Activated CD4-positive, alpha-beta T cell treated with anti-CD3 and anti-CD28 coated beads for 4 hours (primary cell): Measurements from ENCODE around the gene NOXRED1.

ENCODE experiments used
- DNase-seq, 2 donors: peaks; one replicate each; pipeline ENCODE4 v3.0.0-alpha.2; 2020

NOXRED1 gene

GRCh38 chr14:77406718-77407117 lies 16.6 kb downstream of the NOXRED1 start:
- DNase-seq: no peak

DNA sequence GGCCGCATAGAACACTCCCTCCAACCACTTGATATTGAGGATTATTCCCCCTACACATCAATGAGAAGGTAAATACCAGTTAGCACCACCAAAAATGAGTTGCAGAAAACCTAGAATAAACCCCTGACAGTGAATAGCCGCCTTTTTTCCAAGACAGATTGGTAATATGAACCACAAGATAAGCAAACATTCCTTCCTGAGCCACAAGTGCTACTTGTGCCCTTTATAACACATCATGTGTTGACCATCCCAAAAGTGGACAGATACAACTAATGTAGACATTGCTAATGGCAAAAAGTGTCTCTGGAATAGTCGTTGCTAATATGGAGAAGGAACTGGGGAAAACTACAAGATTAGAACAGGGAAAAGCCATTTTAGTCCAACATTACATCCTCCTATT lies 17.2 kb downstream of the NOXRED1 start:
- no peak for DNase-seq

DNA sequence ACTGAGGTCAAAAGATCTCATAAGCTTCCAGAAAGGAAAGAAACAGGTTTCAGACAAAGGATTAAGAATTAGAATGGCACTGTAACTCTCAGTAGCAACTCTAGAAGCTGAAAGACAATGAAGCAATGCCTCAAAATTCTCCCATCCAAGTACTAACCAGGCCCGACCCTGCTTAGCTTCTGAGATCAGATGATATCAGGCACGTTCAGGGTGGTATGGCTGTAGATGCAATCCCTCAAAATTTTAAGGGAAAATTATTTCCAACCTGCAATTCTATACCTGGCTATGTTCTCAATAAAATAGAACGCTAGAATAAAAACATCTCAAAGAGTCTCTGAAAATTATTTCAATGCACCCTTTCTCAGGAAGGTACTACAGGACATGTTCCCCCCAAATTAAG lies 19.6 kb downstream of the NOXRED1 start:
- no peak for DNase-seq

- no peak for DNase-seq
Measured at GRCh38 chr14:77400216-77400615, 23.1 kb downstream of the NOXRED1 start.

GRCh38 chr14:77390188-77390587 lies 33.1 kb downstream of the NOXRED1 start:
- DNase-seq: no peak

DNA sequence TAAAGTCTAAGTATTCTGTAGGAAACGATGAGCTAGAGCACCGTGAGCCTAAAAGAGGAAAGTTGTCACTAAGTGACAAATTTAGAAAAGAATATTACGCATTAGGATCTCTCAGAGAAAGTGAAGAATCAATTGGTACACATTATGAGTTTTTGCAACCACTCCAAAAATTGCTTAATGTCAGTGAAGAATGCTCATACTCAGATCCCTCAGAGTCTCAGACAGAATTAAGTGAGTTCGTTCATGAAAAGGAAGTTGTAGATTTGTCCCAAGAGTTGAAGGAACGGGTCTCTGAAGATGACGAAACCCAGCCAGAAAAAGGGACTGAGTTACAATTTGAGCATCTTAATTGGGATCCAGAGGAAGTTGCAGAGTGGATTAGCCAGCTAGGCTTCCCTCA lies 44.6 kb downstream of the NOXRED1 start:
- no peak for DNase-seq

DNA sequence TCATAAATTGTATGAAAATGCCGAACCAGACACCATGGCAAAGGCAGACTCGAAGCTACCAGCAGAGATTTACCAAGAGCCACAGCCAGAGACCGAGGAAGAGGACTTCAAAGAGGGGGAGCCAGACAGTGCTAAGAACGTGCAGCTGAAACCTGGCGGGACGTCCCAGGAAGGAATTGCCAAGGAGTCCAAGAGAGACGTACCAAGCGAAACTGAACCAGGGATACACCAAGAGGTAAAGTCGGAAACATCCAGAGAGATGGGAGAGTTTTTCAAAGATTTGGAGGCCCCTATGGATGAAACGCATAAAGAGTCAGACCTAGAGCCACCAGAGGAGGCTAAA lies 45.9 kb downstream of the NOXRED1 start:
- DNase-seq: no peak

DNA sequence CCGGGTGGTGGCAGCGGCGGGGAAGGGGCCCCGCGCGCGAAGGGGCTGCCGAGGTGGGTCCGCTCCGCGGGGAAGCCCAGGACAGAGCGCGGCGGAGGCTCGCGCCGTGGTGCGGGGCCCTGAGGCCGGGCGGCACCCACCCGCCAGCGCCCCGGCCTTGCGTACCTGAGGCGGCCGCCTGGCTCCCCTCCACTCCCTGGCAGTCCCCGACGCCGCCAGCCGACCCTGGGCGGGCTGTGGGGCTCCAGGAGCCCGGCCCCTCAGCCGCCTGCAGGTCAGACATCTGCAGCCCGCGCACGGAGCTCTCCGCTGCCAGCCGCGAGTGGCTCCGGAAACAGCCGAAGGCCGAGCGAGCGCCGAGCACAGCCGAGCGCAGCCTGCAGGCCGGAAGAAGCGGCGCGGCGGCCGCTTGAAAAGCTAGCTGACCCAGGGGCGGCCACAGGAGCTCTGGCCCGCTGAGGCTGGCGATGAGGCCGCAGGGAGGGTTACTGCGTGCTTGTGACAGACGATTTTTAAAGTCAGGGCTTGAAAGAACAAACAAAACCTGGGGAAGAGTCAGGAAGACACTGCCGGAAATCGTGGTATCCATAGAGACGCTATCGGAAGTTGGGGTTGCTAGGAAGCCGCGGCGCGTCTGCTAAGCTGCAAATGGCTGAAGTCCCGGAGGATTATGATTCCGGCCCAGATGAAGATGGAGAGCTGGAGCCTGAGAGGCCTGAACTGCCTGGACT lies 46.4 kb downstream of the NOXRED1 start, which contains the start of the genes SAMD15 and TMED8:
SAMD15 (plus strand) TSS at position 609 of the 731 bp plus-strand sequence; CDS start at position 649, 40 bp downstream.
TMED8 (minus strand) TSS at position 324 of the 731 bp plus-strand sequence; CDS start at position 283, 41 bp downstream.
- peak; percentile 75 for DNase-seq

DNA sequence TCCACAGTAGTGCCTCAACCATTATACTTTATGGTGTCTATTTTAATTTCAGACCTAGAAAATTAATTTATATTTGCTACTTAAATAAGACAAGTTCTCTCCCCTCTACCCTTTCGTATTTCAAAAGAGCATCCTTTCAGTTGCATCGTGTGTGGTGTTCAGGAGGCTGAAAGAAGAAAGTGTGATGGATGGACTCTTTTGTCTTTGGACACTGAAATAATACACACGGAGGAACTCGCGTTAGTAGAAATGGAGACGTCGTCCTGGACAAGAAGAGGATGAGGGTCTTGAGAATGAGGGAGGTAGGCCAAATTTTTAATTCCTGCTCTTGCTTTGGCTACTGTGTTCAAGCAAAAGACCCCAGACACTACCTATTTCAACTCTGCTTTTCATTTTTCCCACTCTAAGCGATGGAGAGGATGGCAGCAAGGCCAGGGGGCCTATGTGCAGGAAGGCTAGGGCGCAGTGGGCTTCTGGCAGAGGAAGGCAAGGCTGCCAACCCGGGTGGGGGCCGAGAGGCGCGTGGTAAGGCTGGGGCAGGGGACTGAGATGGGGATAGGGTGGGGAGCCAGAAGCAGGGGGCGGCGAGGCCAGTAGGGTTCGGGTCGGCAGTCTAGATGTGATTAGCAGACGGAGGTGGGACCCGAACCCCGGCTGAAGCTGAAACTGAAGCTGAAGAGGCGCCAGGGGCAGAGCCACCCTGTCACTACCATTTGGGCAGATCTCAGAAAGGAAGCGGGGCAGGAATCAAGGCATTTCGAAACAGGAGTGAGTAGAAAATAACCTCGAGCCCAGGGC lies 47.2 kb downstream of the NOXRED1 start:
- DNase-seq: peak in 1 of 2 donors; percentile 16

GRCh38 chr14:77375164-77375950 lies 48.0 kb downstream of the NOXRED1 start:
- DNase-seq: no peak

- DNase-seq: no peak
Measured at GRCh38 chr14:77372304-77372841, 51.0 kb downstream of the NOXRED1 start.

DNA sequence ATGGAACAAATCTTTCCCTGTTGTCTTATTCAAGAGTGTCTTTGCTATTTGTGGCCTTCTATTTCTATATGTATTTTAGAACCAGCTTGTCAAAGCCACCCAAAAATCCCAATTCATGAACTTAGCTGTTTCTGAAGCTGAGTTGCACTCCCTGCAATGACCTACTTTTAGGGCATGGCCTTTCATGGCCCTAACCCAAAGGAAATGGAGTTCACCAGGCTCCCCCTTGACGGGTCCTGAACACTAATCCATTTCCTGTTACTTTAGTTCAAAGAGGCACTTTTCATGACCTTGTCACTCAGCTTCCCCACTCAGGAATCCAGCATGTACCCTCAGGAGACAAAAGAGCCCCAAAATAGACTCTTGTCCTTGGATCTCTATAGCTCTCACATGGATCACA lies 54.0 kb downstream of the NOXRED1 start:
- DNase-seq: no peak

GRCh38 chr14:77364146-77364545 lies 59.2 kb downstream of the NOXRED1 start:
- no peak for DNase-seq

DNA sequence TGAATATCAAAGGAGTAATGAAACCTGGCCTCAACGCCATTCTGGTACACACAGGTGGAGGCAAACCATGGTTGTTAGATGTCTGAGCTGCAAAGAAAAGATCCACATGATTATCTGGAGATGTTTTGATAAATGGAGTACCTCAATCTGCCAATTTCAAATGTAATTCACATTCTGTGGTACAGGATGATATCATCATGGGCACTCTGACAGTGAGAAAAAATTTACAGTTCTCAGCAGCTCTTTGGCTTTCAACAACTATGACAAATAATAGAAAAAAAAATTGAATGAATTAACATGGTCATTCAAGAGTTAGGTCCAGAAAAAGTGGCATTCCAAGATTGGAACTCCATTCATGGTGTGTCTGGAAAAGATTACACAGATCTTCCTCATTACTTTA lies 63.7 kb downstream of the NOXRED1 start:
- DNase-seq: no peak

- DNase-seq: no peak
Measured at GRCh38 chr14:77356899-77357298, 66.4 kb downstream of the NOXRED1 start.

GRCh38 chr14:77355811-77356210 lies 67.5 kb downstream of the NOXRED1 start:
- DNase-seq: no peak

DNA sequence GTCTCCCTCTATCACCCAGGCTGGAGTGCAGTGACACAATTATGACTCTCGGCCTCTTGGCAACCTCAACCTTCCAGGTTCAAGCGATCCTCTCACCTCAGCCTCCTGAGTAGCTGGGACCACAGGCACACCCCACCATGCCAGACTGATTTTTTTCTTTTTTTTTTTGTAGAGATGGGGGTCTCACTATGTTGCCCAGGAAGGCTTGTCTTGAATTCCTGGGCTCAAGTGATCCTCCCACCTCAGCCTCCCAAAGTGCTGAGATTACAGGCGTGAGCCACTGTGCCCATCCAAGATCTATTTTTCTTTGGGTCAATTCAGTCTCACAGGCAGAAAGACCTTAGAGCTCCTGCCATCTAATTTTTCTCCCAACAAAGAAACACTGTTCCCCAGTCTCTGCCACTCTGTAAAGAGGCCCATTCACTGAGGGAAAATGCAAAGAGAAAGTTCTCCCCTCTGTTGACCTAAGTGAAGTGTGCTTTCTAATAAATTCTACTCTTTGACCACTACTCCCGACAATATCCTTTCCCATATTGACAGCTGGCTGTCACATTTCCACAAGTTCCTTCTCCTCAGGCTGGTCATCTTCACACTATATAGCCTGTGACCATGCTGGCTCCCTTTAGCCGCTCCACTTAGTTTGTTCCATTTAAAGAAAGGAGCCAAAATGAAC lies 69.7 kb downstream of the NOXRED1 start:
- DNase-seq: no peak

GRCh38 chr14:77347751-77348150 lies 75.6 kb downstream of the NOXRED1 start:
- no peak for DNase-seq

- no peak for DNase-seq
Measured at GRCh38 chr14:77346495-77346894, 76.8 kb downstream of the NOXRED1 start.

GRCh38 chr14:77344377-77344996 lies 78.8 kb downstream of the NOXRED1 start:
- DNase-seq: no peak
